HepG2 (cell line): ENCODE data around the gene RNF168.

ENCODE experiments used
- EP300 ChIP-seq, 3 experiments: sonication (generic) in 1 of 3; formaldehyde crosslinking in 1 of 3; IDR thresholded peaks; 2 replicates each; pipeline versions ENCODE4 v1.5.1 to v1.6.1; 2011 to 2020; ENCODE audit warnings: low read depth in 2 of 3, low read length in 2 of 3, borderline replicate concordance in 1 of 3, improper control_type of control experiment in 1 of 3, mild to moderate bottlenecking in 1 of 3, missing genetic modification reagents in 1 of 3, moderate library complexity in 1 of 3
- EZH2 ChIP-seq: conservative IDR thresholded peaks from 2 replicates; pipeline ENCODE4 v1.6.1; 2012; ENCODE audit warnings: mild to moderate bottlenecking, low read depth, low read length, moderate library complexity
- KAT2B ChIP-seq: fragments of 150-350 bp; IDR thresholded peaks from 2 replicates; pipeline ENCODE4 v1.6.1; 2014; ENCODE audit warnings: low read depth, low read length, borderline replicate concordance
- KDM3A ChIP-seq: IDR thresholded peaks from 2 replicates; pipeline ENCODE4 v1.6.1; 2018; ENCODE audit warnings: low read depth, missing compliant biosample characterization
- POLR2A ChIP-seq, 2 experiments: IDR thresholded peaks; 2 replicates each; pipeline ENCODE4 v1.6.1; 2011; ENCODE audit warnings: low read depth in 2 of 2, low read length in 2 of 2, mild to moderate bottlenecking in 1 of 2, moderate library complexity in 1 of 2; ENCODE audit not compliant: insufficient read depth in 1 of 2
- RORA ChIP-seq: sonication (generic); formaldehyde crosslinking; IDR thresholded peaks from 2 replicates; pipeline ENCODE4 v1.5.0; 2020; ENCODE audit warnings: mild to moderate bottlenecking, missing genetic modification reagents, moderate library complexity
- SP1 ChIP-seq, 2 experiments: fragments of 450-650 bp in 1 of 2; sonication (generic) in 1 of 2; formaldehyde crosslinking in 1 of 2; IDR thresholded peaks; 2 replicates each; pipeline versions ENCODE4 v1.4.0 to v1.6.1; 2016 to 2020; ENCODE audit warnings: missing genetic modification reagents in 1 of 2
- STAG1 ChIP-seq: sonication (generic); formaldehyde crosslinking; IDR thresholded peaks from 2 replicates; pipeline ENCODE4 v1.4.0; 2020; ENCODE audit warnings: missing genetic modification reagents
- USF2 ChIP-seq, 2 experiments: sonication (generic) in 1 of 2; formaldehyde crosslinking in 1 of 2; IDR thresholded peaks; 2 replicates each; pipeline versions ENCODE4 v1.5.1 to v1.6.1; 2011 to 2020; ENCODE audit warnings: borderline replicate concordance in 1 of 2, low read depth in 1 of 2, low read length in 1 of 2, mild to moderate bottlenecking in 1 of 2, missing genetic modification reagents in 1 of 2, moderate library complexity in 1 of 2
- ZNF660 ChIP-seq: sonication (generic); formaldehyde crosslinking; IDR thresholded peaks from 2 replicates; pipeline ENCODE4 v1.5.1; 2020; ENCODE audit warnings: mild to moderate bottlenecking, low read depth, missing genetic modification reagents, borderline replicate concordance
- TF ChIP-seq, protein P1 (sequence below), 2 experiments: IDR thresholded peaks; 2 replicates each; pipeline ENCODE4 v1.6.1; 2011 to 2012; ENCODE audit warnings: low read length in 2 of 2, borderline replicate concordance in 1 of 2, low read depth in 1 of 2, mild to moderate bottlenecking in 1 of 2, moderate library complexity in 1 of 2
- TF ChIP-seq, protein P2 (sequence below): sonication (generic); formaldehyde crosslinking; IDR thresholded peaks from 2 replicates; pipeline ENCODE4 v1.5.0; 2020; ENCODE audit warnings: mild to moderate bottlenecking, missing genetic modification reagents, moderate library complexity

GRCh38 chr3:196503196-196504076 is at the start of gene RNF168:
- peak; percentile 89 to 94 for TF ChIP-seq POLR2A (IDR thresholded peaks at IDR 0.05; ENCODE audit: insufficient read depth in 1 of 2, low read depth in 2 of 2, low read length in 2 of 2)
- no peak for TF ChIP-seq STAG1 (CRISPR knock-in tag)
- no peak for TF ChIP-seq KAT2B
- no peak for TF ChIP-seq USF2 (IDR thresholded peaks at IDR 0.05; ENCODE audit: low read depth, low read length)
- no peak for TF ChIP-seq USF2 (CRISPR knock-in tag; IDR thresholded peaks at IDR 0.05; ENCODE audit: borderline replicate concordance)
- TF ChIP-seq EP300 (IDR thresholded peaks at IDR 0.05; ENCODE audit: low read depth in 2 of 2, low read length in 2 of 2) = 0 out of 4 replicates have a peak, but pooled peaks of 1 of the 2 experiments have one; percentile 11
- no peak for TF ChIP-seq EP300 (CRISPR knock-in tag; IDR thresholded peaks at IDR 0.05; ENCODE audit: borderline replicate concordance)
- TF ChIP-seq, protein P1, sequence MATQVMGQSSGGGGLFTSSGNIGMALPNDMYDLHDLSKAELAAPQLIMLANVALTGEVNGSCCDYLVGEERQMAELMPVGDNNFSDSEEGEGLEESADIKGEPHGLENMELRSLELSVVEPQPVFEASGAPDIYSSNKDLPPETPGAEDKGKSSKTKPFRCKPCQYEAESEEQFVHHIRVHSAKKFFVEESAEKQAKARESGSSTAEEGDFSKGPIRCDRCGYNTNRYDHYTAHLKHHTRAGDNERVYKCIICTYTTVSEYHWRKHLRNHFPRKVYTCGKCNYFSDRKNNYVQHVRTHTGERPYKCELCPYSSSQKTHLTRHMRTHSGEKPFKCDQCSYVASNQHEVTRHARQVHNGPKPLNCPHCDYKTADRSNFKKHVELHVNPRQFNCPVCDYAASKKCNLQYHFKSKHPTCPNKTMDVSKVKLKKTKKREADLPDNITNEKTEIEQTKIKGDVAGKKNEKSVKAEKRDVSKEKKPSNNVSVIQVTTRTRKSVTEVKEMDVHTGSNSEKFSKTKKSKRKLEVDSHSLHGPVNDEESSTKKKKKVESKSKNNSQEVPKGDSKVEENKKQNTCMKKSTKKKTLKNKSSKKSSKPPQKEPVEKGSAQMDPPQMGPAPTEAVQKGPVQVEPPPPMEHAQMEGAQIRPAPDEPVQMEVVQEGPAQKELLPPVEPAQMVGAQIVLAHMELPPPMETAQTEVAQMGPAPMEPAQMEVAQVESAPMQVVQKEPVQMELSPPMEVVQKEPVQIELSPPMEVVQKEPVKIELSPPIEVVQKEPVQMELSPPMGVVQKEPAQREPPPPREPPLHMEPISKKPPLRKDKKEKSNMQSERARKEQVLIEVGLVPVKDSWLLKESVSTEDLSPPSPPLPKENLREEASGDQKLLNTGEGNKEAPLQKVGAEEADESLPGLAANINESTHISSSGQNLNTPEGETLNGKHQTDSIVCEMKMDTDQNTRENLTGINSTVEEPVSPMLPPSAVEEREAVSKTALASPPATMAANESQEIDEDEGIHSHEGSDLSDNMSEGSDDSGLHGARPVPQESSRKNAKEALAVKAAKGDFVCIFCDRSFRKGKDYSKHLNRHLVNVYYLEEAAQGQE (IDR thresholded peaks at IDR 0.05; ENCODE audit: borderline replicate concordance in 1 of 2, low read depth in 1 of 2, low read length in 2 of 2) = peak in 1 of 2 experiments; percentile 51; a peak in 1 of 4 replicates
- TF ChIP-seq EZH2 = no peak
- no peak; the same call in 1 of the 2 replicates for TF ChIP-seq ZNF660
- TF ChIP-seq, protein P2, sequence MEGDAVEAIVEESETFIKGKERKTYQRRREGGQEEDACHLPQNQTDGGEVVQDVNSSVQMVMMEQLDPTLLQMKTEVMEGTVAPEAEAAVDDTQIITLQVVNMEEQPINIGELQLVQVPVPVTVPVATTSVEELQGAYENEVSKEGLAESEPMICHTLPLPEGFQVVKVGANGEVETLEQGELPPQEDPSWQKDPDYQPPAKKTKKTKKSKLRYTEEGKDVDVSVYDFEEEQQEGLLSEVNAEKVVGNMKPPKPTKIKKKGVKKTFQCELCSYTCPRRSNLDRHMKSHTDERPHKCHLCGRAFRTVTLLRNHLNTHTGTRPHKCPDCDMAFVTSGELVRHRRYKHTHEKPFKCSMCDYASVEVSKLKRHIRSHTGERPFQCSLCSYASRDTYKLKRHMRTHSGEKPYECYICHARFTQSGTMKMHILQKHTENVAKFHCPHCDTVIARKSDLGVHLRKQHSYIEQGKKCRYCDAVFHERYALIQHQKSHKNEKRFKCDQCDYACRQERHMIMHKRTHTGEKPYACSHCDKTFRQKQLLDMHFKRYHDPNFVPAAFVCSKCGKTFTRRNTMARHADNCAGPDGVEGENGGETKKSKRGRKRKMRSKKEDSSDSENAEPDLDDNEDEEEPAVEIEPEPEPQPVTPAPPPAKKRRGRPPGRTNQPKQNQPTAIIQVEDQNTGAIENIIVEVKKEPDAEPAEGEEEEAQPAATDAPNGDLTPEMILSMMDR = no peak
- no peak for TF ChIP-seq KDM3A
- no peak for TF ChIP-seq SP1 (IDR thresholded peaks at IDR 0.05)
- TF ChIP-seq SP1 (CRISPR knock-in tag; IDR thresholded peaks at IDR 0.05) = peak; percentile 34; the same call in 1 of the 2 replicates
- TF ChIP-seq RORA = no peak
